Body of pancreas (tissue), 4 donors: ENCODE measurements around the gene EXOC3L2. TPM values are rescaled to one million over a fixed set of nuclear protein-coding genes. Genes with fewer than 3 reads are reported as not detected.

ENCODE experiments used
- ATAC-seq: fragments of 150-250 bp; one replicate; pipeline ENCODE4 v1.9.1; 2016
- DNase-seq, 4 donors: peaks; one replicate each; pipeline ENCODE4 v3.0.0-alpha.2; 2019
- H3K27ac ChIP-seq, 4 donors: fragments of 200-600 bp; sonication (generic); 1 replicate in 3 of 4; 2 replicates in 1 of 4; pipeline versions ENCODE4 v1.5.1 to v1.6.1; 2016 to 2019; ENCODE audit warnings: mild to moderate bottlenecking in 1 of 4, mixed read lengths in 1 of 4, moderate library complexity in 1 of 4
- H3K27me3 ChIP-seq, 2 donors: fragments of 200-600 bp; sonication (generic); one replicate each; pipeline ENCODE4 v1.6.0; 2016; ENCODE audit warnings: mild to moderate bottlenecking in 1 of 2
- H3K36me3 ChIP-seq, 2 donors: fragments of 200-600 bp; sonication (generic); replicated peaks in 1 of 2; 2 replicates each; pipeline ENCODE4 v1.5.1; 2016; ENCODE audit warnings: low read depth in 2 of 2; ENCODE audit not compliant: insufficient read depth in 1 of 2
- H3K4me1 ChIP-seq: fragments of 200-600 bp; sonication (generic); one replicate; pipeline ENCODE4 v1.6.0; 2016
- H3K4me3 ChIP-seq, 2 donors: fragments of 200-600 bp; sonication (generic); 1 replicate in 1 of 2; 2 replicates in 1 of 2; pipeline ENCODE4 v1.5.1; 2016 to 2019
- H3K9me3 ChIP-seq, 3 donors: fragments of 200-600 bp; sonication (generic); 1 replicate in 2 of 3; 2 replicates in 1 of 3; pipeline ENCODE4 v1.5.1; 2016
- CTCF ChIP-seq, 7 experiments: fragments of 450-650 bp in 4 of 7; fragments of 200-600 bp in 3 of 7; sonication (generic) in 3 of 7; IDR thresholded peaks; one replicate each; pipeline ENCODE4 v1.5.1; 2016 to 2019; ENCODE audit warnings: antibody characterized with exemption in 7 of 7
- POLR2A ChIP-seq, 3 donors: fragments of 450-650 bp; IDR thresholded peaks; one replicate each; pipeline ENCODE4 v1.6.1; 2016; ENCODE audit warnings: antibody characterized with exemption in 3 of 3, mild to moderate bottlenecking in 2 of 3
- WGBS, 2 donors: methylation state at CpG; one replicate each; pipeline ENCODE4 v1.1.5; 2017; 5-methylcytosine and 5-hydroxymethylcytosine counted together
- intact Hi-C: fragments of 100-400 bp; cut with DNase I; formaldehyde crosslinking; loops from one replicate; pipeline ENCODE4 v1.15.1; 2023
- total RNA-seq, 2 donors: library from RNA; depleted of rRNA; stranded (reverse); fragments of >200 nt; gene quantifications; one replicate each; pipeline ENCODE4 v1.1.0, GENCODE V29; 2016

The EXOC3L2 gene
- total RNA-seq, 2 donors from 2014 or later, result 4.2 to 6.9 TPM

DNA sequence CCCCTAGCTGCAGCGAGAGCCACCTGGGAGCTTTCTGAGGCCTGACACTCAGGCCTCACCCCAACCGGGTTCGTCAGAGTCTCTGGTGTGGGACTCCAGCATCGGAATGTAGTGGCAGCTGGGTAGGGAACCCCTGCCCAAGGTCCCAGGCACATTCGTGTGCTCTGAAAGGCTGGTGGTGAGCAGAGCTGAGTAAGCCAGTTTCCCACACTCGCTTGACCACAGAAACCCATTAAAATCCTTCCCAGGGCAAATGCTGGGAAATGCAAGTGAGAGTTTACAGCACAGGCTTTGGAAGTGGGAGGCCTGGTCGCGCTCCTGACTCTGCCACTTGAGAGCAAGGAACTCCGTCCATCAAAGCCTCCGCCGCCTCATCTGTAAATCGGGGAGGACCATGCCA is 71.4 kb downstream of the EXOC3L2 start:
- DNase-seq, result no peak
- no peak for TF ChIP-seq POLR2A (IDR thresholded peaks at IDR 0.05)
- no peak for TF ChIP-seq CTCF (IDR thresholded peaks at IDR 0.05)

GRCh38 chr19:45172611-45173208 is 72.5 kb downstream of the EXOC3L2 start:
- Histone ChIP-seq H3K36me3 (no peaks in the 10 kb centered on the region), H3K27ac (no peak overlapping the region), H3K4me1 (peaks cover 8% of the 10 kb centered on the region), H3K9me3 (no peaks in the 10 kb centered on the region), H3K4me3 (no peak overlapping the region), H3K27me3 (no peaks in the 10 kb centered on the region)
- ATAC-seq, result no peak
- no peak for TF ChIP-seq POLR2A (IDR thresholded peaks at IDR 0.05)
- TF ChIP-seq CTCF (IDR thresholded peaks at IDR 0.05), result no peak
- DNase-seq, result no peak
- 93 to 94% methylated on average over 3 to 18 of the region's 18 CpGs for WGBS, 2 donors
- intact Hi-C loops, result no loop called here

More for the DNA sequence above, 71.4 kb downstream of the EXOC3L2 start:
- WGBS, 2 donors, result 76 to 80% methylated on average over 3 to 12 of the region's 12 CpGs
- H3K4me1 ChIP-seq, result peaks cover 8% of the 10 kb centered on the region
- no peak overlapping the region for H3K4me3 ChIP-seq
- H3K27ac ChIP-seq, result no peak overlapping the region
- intact Hi-C loops, result no loop called here
- no peaks in the 10 kb centered on the region for H3K36me3 ChIP-seq
- no peak for ATAC-seq
- no peaks in the 10 kb centered on the region for H3K27me3 ChIP-seq
- no peaks in the 10 kb centered on the region for H3K9me3 ChIP-seq

- DNase-seq, result no peak
Observed at GRCh38 chr19:45172173-45172572, 73.0 kb downstream of the EXOC3L2 start.

GRCh38 chr19:45171211-45171623 is 74.0 kb downstream of the EXOC3L2 start:
- ATAC-seq, result no peak
- intact Hi-C loops, result no loop called here
- WGBS, 2 donors, result 45 to 51% methylated on average over 7 of the region's 7 CpGs

More at GRCh38 chr19:45172173-45172572, 73.0 kb downstream of the EXOC3L2 start:
- Histone ChIP-seq H3K27ac (no peak overlapping the region), H3K4me1 (peaks cover 3% of the 10 kb centered on the region), H3K9me3 (no peaks in the 10 kb centered on the region), H3K4me3 (no peak overlapping the region), H3K27me3 (no peaks in the 10 kb centered on the region), H3K36me3 (no peaks in the 10 kb centered on the region)
- intact Hi-C loops, result no loop called here
- WGBS, 2 donors, result 58% methylated on average over 4 of the region's 4 CpGs; no CpG with 5 or more reads in 1 of the 2 donors
- TF ChIP-seq POLR2A (IDR thresholded peaks at IDR 0.05) (no peak), CTCF (IDR thresholded peaks at IDR 0.05) (no peak)
- no peak for ATAC-seq

More at GRCh38 chr19:45171211-45171623, 74.0 kb downstream of the EXOC3L2 start:
- Histone ChIP-seq H3K36me3 (no peaks in the 10 kb centered on the region), H3K27me3 (no peaks in the 10 kb centered on the region), H3K4me3 (no peak overlapping the region), H3K27ac (no peak overlapping the region), H3K4me1 (no peaks in the 10 kb centered on the region), H3K9me3 (no peaks in the 10 kb centered on the region)
- TF ChIP-seq CTCF (IDR thresholded peaks at IDR 0.05) (no peak), POLR2A (IDR thresholded peaks at IDR 0.05) (no peak)
- no peak for DNase-seq
